Skeletal muscle satellite cell (primary cell): Measurements from ENCODE around the gene TRMT44.
"Not testable (repeated sequence)": the region's sequence is repeated elsewhere in the genome, so short reads cannot be mapped to it uniquely, and the experiment has no call there.

Experiments used
- H3K27me3 ChIP-seq: 2 replicates; pipeline ENCODE4 v1.7.0; 2013; ENCODE audit warnings: low read length; ENCODE audit not compliant: control insufficient read depth, insufficient read depth
- H3K36me3 ChIP-seq: 2 replicates; pipeline ENCODE4 v1.7.0; 2013; ENCODE audit warnings: mild to moderate bottlenecking, control low read depth, low read length; ENCODE audit not compliant: insufficient read depth
- H3K4me1 ChIP-seq: 2 replicates; pipeline ENCODE4 v1.7.0; 2013; ENCODE audit warnings: low read length; ENCODE audit not compliant: control insufficient read depth, insufficient read depth
- H3K4me2 ChIP-seq: 2 replicates; pipeline ENCODE4 v1.7.0; 2013; ENCODE audit warnings: mild to moderate bottlenecking, low read length
- H3K4me3 ChIP-seq: 2 replicates; pipeline ENCODE4 v1.7.0; 2013; ENCODE audit warnings: low read length
- H3K9ac ChIP-seq: 2 replicates; pipeline ENCODE4 v1.7.0; 2013; ENCODE audit warnings: mild to moderate bottlenecking, low read depth, low read length, moderate library complexity
- H3K9me3 ChIP-seq: replicated peaks from 2 replicates; pipeline ENCODE4 v1.7.0; 2013; ENCODE audit warnings: mild to moderate bottlenecking, control low read depth, low read length

The TRMT44 gene

DNA sequence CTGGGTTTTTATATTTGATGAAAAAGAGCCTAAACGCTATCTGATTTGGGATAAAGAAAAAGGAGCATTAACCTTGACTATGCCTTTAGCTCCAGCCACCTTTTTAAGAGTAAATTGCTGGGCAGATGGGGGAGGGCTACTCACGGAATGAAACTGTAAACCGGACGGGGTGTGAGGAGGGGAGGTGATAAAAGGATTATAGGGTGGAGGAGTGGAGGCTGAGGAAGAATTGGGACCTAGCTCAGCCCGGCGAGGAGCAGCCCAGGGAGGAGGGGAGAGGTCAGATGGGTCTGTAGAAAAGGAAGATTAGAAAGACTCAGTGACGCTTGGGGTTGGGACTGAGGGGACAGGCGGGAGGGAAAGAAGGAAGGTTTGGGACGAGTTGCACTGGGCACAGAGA is 46.1 kb downstream of the TRMT44 start:
- not testable (repeated sequence) for H3K9me3 ChIP-seq, H3K4me1 ChIP-seq, H3K4me3 ChIP-seq, H3K27me3 ChIP-seq, H3K9ac ChIP-seq, H3K4me2 ChIP-seq, H3K36me3 ChIP-seq

DNA sequence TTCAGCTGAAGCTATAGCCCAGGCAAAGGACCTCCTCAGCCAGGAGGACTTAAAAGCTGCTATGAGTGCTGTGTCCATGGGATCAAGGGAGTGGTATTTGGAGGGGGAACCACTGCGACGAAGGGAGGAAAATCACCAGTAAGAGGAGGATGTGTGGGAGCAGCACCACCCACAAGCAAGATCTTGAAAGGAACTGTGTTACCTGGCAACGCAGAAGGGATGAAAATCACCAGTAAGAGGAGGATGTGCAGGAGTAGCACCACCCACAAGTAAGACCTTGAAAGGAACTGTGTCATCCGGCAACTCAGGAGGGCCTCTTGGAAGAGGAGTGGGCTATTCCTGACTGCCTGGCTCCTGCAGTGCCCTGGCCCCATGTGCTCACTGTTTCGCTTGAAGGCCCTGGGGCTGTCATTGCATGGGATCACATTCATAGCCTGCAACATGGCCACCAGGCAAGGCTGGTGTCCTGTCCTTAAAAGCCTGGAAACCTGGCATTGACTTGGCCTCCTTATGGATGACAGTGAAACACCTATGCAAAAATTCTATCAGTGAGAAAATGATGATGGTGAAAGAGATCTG is 48.3 kb downstream of the TRMT44 start:
- no peaks in the 10 kb centered on the region for H3K36me3 ChIP-seq
- H3K9ac ChIP-seq, result no peak overlapping the region
- no peaks in the 10 kb centered on the region for H3K27me3 ChIP-seq
- H3K4me2 ChIP-seq, result no peak overlapping the region
- H3K4me1 ChIP-seq, result no peaks in the 10 kb centered on the region
- no peak overlapping the region for H3K4me3 ChIP-seq
- no peaks in the 10 kb centered on the region for H3K9me3 ChIP-seq

DNA sequence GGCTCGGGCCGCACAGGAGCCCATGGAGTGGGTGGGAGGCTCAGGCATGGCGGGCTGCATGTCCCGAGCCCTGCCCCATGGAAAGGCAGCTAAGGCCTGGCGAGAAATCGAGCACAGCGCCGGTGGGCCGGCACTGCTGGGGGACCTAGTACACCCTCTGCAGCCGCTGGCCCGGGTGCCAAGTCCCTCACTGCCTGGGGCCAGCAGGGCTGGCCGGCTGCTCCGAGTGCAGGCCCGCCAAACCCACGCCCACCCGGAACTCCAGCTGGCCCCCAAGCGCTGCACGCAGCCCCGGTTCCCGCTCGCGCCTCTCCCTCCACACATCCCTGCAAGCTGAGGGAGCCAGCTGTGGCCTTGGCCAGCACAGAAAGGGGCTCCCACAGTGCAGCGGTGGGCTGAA is 50.9 kb downstream of the TRMT44 start:
- H3K4me1 ChIP-seq, H3K4me3 ChIP-seq, H3K36me3 ChIP-seq, H3K27me3 ChIP-seq, H3K9ac ChIP-seq, H3K9me3 ChIP-seq, H3K4me2 ChIP-seq: not testable (repeated sequence)

DNA sequence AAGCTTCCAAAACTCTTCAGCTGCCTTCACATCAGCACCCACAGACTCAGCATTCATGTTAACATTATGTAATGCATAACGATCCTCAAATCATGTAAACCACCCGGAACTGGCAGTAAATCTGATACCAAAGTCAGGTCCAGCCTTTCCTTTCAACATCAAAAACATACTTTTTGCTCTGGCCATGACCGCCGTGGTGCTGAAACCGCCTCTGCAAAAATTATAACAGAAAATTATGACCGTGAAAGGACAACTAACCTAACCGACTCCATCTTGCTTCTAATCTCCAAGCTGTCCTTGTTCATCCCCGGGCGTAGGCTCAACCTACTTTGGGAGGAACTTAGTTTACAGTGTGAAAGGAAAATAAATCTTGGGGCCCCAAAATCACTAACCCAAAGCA is 51.6 kb downstream of the TRMT44 start:
- Histone ChIP-seq H3K9ac (no peak overlapping the region), H3K4me3 (no peak overlapping the region), H3K36me3 (no peaks in the 10 kb centered on the region), H3K4me2 (no peak overlapping the region), H3K4me1 (no peaks in the 10 kb centered on the region), H3K9me3 (no peaks in the 10 kb centered on the region), H3K27me3 (no peaks in the 10 kb centered on the region)

DNA sequence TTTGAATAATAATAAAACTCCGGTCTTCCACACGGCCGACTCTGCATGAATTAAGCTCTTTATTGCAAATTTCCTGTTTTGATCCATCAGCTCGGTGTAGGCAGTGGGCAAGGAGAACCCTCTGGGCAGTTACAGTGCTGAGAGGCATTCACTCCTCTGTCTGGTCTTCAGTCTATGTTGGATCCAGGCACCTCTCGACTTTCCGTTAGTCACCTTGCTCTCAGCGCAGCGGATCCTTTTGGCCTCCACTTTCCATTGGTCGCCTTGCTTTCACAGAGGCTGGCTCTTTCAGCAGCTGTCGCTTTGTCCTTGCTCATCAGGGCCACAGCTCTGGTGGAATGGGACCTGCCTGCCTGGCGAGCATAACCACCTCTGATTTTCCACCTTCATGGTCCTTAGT is 52.9 kb downstream of the TRMT44 start:
- peaks cover 3% of the 10 kb centered on the region for H3K27me3 ChIP-seq
- no peak overlapping the region for H3K4me3 ChIP-seq
- H3K4me1 ChIP-seq, result no peaks in the 10 kb centered on the region
- H3K36me3 ChIP-seq, result no peaks in the 10 kb centered on the region
- peaks cover 4% of the 10 kb centered on the region for H3K9me3 ChIP-seq
- H3K9ac ChIP-seq, result no peak overlapping the region
- H3K4me2 ChIP-seq, result no peak overlapping the region

DNA sequence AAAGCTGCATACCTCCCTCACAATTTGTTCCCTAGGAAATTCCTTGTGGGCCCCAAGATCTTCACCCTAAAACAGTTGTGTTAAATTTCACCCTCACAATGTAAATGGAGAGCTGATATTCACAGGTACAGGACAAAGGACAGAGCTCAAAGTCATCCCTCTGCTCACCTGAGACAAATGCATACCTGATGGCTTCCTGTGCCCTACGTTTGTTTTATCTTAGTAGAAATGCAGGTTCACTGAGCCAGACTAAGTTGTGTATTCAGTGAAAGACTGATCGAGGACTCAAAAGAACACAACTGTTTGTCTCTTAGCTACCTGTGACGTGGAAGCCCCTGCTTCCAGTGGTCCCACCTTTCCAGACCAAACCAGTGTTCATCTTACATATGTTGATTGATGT is 53.6 kb downstream of the TRMT44 start:
- Histone ChIP-seq H3K4me1 (no peaks in the 10 kb centered on the region), H3K36me3 (no peaks in the 10 kb centered on the region), H3K27me3 (peaks cover 3% of the 10 kb centered on the region), H3K4me2 (no peak overlapping the region), H3K9ac (no peak overlapping the region), H3K9me3 (peaks cover 4% of the 10 kb centered on the region), H3K4me3 (no peak overlapping the region)

DNA sequence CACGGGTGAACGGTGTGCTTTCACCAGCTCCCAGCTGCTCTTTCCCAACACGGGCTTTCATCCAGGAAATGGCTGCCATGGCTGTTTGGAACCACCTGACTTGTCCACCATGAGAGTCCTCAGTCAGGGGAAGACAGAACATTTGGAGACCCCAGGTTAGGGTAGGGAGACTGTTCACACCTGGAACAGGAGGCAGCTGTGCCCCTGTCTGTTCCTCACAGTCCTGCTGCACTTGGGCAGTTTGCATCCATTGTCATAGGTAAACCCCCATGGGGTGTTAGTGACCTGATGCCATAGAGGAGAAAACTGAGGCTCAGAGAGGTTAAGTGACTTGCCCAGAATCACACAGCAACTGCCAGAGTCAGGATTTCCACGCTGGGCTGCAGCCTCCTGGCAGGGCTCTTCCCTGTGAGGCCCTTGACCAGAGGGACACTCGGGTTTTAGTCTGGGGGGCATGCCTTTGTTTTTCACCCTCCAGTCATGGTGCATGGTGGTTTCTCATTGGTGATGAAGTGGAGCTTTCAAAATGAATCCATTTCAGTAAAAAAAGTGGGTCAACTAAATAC is 54.5 kb downstream of the TRMT44 start:
- Histone ChIP-seq H3K4me3 (no peak overlapping the region), H3K4me1 (no peaks in the 10 kb centered on the region), H3K9ac (no peak overlapping the region), H3K36me3 (no peaks in the 10 kb centered on the region), H3K27me3 (peaks cover 3% of the 10 kb centered on the region), H3K4me2 (no peak overlapping the region), H3K9me3 (peaks cover 4% of the 10 kb centered on the region)

DNA sequence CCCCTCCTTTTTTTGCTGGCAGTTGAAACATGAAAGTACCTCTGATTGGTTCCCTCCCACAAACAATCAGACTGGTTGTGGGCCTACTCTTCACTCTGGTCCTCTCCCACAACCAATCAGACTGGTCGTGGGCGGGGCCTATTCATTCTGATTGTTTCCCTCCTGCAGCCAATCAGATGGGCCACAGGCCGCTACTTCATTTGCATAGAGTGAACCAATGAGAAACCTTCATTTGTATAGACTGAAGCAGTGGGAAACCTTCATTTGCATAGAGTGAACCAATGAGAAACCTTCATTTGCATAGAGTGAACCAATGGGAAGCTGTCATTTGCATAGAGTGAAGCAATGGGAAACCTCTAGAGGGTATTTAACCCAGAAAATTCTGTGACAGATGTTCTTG is 55.2 kb downstream of the TRMT44 start:
- no peaks in the 10 kb centered on the region for H3K4me1 ChIP-seq
- H3K9ac ChIP-seq, result no peak overlapping the region
- H3K4me2 ChIP-seq, result no peak overlapping the region
- H3K9me3 ChIP-seq, result peaks cover 4% of the 10 kb centered on the region
- no peak overlapping the region for H3K4me3 ChIP-seq
- no peaks in the 10 kb centered on the region for H3K36me3 ChIP-seq
- peaks cover 3% of the 10 kb centered on the region for H3K27me3 ChIP-seq

DNA sequence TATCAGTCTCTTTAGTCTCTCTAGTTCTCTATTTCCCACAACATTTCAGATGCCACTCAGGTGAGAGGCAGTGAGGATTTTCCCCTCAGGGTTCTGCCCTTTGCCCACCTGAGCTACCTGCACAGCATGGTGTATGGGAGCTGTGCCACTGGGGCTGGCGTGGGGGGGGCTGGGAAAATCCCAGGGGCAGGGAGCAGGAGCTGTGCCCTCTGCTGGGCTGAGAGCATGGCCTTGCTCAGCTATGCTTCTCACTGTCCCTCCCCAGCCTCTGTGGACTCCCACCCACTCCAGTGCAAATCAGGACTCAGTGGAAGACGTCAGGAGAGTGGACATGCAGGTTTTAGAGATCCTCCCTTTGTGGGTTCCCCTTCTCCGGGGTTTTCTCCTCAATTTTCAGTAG is 57.2 kb downstream of the TRMT44 start:
- no peak overlapping the region for H3K9ac ChIP-seq
- no peak overlapping the region for H3K4me3 ChIP-seq
- no peak overlapping the region for H3K4me2 ChIP-seq
- peaks cover 4% of the 10 kb centered on the region for H3K9me3 ChIP-seq
- H3K36me3 ChIP-seq, result no peaks in the 10 kb centered on the region
- H3K27me3 ChIP-seq, result peaks cover 21% of the 10 kb centered on the region
- peaks cover 2% of the 10 kb centered on the region for H3K4me1 ChIP-seq

DNA sequence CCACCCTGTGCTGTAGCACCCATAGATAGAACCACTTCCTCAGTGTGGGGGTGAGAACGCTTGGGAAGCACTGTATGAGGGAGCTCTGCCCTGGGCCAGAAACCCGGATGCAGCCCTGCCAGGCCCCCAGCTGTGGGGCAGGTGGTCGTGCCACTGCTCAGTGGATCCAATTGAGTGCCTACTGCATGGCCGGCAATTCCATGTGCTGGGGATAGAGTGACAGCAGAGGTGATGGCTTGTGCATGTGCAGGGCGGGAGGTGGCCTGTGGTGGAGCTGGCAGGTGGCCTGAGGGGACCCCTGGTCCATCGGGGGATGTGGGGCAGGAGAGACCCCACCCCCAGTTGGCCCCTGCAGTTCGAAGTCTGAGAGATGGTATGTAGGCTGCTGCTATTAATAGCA is 60.4 kb downstream of the TRMT44 start:
- H3K4me2 ChIP-seq, result no peak overlapping the region
- peaks cover 6% of the 10 kb centered on the region for H3K4me1 ChIP-seq
- no peak overlapping the region for H3K9ac ChIP-seq
- H3K9me3 ChIP-seq, result peaks cover 4% of the 10 kb centered on the region
- no peaks in the 10 kb centered on the region for H3K36me3 ChIP-seq
- no peak overlapping the region for H3K4me3 ChIP-seq
- H3K27me3 ChIP-seq, result peaks cover 45% of the 10 kb centered on the region

DNA sequence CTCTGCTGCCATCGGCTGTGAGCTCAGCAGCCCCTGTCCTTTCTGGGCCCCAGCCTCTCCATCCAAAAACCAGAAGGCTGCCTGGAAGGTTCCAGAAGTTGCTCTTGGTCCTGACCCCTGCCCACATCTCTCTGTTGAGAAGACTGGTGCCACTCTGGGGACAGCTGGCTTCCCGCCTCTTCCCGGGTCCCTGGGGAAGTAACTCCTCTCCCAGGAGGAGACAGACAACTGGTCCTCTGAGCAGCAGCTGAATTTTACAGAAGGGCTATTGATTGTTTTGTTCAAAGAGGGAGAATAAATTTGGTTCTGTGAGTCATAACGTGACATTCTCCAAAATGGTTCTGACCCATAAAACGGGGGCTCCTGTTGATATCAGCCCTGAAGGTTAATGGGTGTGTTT is 61.2 kb downstream of the TRMT44 start:
- H3K4me1 ChIP-seq, result peaks cover 14% of the 10 kb centered on the region
- peaks cover 45% of the 10 kb centered on the region for H3K27me3 ChIP-seq
- peaks cover 4% of the 10 kb centered on the region for H3K9me3 ChIP-seq
- no peak overlapping the region for H3K9ac ChIP-seq
- H3K4me3 ChIP-seq, result no peak overlapping the region
- no peaks in the 10 kb centered on the region for H3K36me3 ChIP-seq
- no peak overlapping the region for H3K4me2 ChIP-seq

DNA sequence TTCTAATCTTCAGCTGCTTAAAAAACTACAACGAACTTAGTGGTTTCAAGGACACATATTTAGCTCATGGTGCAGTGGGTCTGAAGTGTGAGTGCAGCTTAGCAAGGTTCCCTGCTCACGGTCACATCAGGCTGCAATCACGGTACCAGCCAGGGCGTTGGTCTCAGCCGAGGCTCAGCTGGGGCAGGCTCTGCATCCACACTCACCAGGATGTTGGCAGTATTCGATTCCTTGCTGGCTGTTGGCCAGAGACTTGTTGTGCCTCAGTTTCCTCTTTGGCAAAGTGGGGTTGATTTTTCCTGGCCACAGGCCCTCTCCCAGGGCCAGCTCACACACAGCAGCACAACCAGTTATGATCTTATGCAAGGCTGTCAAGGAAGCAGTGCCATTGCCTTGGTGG is 61.8 kb downstream of the TRMT44 start:
- H3K4me2 ChIP-seq, result no peak overlapping the region
- H3K36me3 ChIP-seq, result no peaks in the 10 kb centered on the region
- no peak overlapping the region for H3K9ac ChIP-seq
- peaks cover 45% of the 10 kb centered on the region for H3K27me3 ChIP-seq
- peaks cover 4% of the 10 kb centered on the region for H3K9me3 ChIP-seq
- H3K4me3 ChIP-seq, result no peak overlapping the region
- H3K4me1 ChIP-seq, result peaks cover 20% of the 10 kb centered on the region
